OCI-LY3 (cell line): ENCODE results near the gene DISP3.

ENCODE experiments used
- H2AFZ ChIP-seq: fragments of 200-600, 300-600 bp; shearing (Covaris generic); 2 replicates; pipeline ENCODE4 v1.6.0; 2014; ENCODE audit warnings: antibody characterized with exemption, low read depth, low read length
- H3K27ac ChIP-seq: fragments of 200-600, 300-600 bp; sonication (generic); 2 replicates; pipeline ENCODE4 v1.5.1; 2014; ENCODE audit warnings: mild to moderate bottlenecking, low read length, moderate library complexity, mixed read lengths
- H3K27me3 ChIP-seq: fragments of 200-600, 300-600 bp; sonication (generic); 2 replicates; pipeline ENCODE4 v1.6.1; 2014; ENCODE audit warnings: low read depth, low read length, mixed read lengths
- H3K36me3 ChIP-seq: fragments of 200-600, 300-600 bp; sonication (generic); replicated peaks from 2 replicates; pipeline ENCODE3; 2014; ENCODE audit warnings: low read depth, low read length, mixed read lengths
- H3K4me1 ChIP-seq: fragments of 300-600, 200-600 bp; sonication (generic); 2 replicates; pipeline ENCODE4 v1.6.1; 2014; ENCODE audit warnings: low read length, mixed read lengths
- H3K4me2 ChIP-seq: fragments of 200-600, 300-600 bp; sonication (generic); 2 replicates; pipeline ENCODE4 v1.6.1; 2014; ENCODE audit warnings: low read length, mixed read lengths
- H3K4me3 ChIP-seq: fragments of 300-600, 200-600 bp; sonication (generic); 2 replicates; pipeline ENCODE4 v1.5.1; 2014; ENCODE audit warnings: antibody characterized with exemption, mild to moderate bottlenecking, low read length, moderate library complexity
- H3K79me2 ChIP-seq: fragments of 300-600, 200-600 bp; shearing (Covaris generic); 2 replicates; pipeline ENCODE4 v1.6.1; 2014; ENCODE audit warnings: mild to moderate bottlenecking, low read length, mixed read lengths
- H3K9ac ChIP-seq: fragments of 300-600, 200-600 bp; shearing (Covaris generic); 2 replicates; pipeline ENCODE4 v1.6.0; 2014; ENCODE audit warnings: mild to moderate bottlenecking, low read length, moderate library complexity
- H3K9me3 ChIP-seq: fragments of 200-600, 300-600 bp; shearing (Covaris generic); 2 replicates; pipeline ENCODE4 v1.6.1; 2014; ENCODE audit warnings: low read length, mixed read lengths; ENCODE audit not compliant: insufficient read depth
- H4K20me1 ChIP-seq: fragments of 200-600, 300-600 bp; sonication (generic); 2 replicates; pipeline ENCODE4 v1.6.1; 2016; ENCODE audit warnings: low read length, mixed read lengths; ENCODE audit not compliant: insufficient read depth
- EZH2phosphoT487 ChIP-seq: fragments of 200-600 bp; shearing (Covaris generic); IDR thresholded peaks from 2 replicates; pipeline ENCODE4 v1.6.1; 2018; ENCODE audit warnings: antibody characterized with exemption, mixed run types, low read depth
- TF ChIP-seq, protein P1 (sequence below): fragments of 200-600, 300-600 bp; sonication (generic); IDR thresholded peaks from 2 replicates; pipeline ENCODE4 v1.5.1; 2014; ENCODE audit warnings: antibody characterized with exemption, low read length, low read depth

Gene DISP3

GRCh38 chr1:11521582-11522399, 42.8 kb downstream of the DISP3 start:
- no peaks in the 10 kb centered on the region for H3K4me1 ChIP-seq
- H3K4me2 ChIP-seq: no peak overlapping the region
- H4K20me1 ChIP-seq: no peaks in the 10 kb centered on the region
- H3K9ac ChIP-seq: no peak overlapping the region
- H3K79me2 ChIP-seq: no peaks in the 10 kb centered on the region
- H2AFZ ChIP-seq: no peak overlapping the region
- no peak overlapping the region for H3K27ac ChIP-seq
- no peaks in the 10 kb centered on the region for H3K9me3 ChIP-seq
- TF ChIP-seq, protein P1, sequence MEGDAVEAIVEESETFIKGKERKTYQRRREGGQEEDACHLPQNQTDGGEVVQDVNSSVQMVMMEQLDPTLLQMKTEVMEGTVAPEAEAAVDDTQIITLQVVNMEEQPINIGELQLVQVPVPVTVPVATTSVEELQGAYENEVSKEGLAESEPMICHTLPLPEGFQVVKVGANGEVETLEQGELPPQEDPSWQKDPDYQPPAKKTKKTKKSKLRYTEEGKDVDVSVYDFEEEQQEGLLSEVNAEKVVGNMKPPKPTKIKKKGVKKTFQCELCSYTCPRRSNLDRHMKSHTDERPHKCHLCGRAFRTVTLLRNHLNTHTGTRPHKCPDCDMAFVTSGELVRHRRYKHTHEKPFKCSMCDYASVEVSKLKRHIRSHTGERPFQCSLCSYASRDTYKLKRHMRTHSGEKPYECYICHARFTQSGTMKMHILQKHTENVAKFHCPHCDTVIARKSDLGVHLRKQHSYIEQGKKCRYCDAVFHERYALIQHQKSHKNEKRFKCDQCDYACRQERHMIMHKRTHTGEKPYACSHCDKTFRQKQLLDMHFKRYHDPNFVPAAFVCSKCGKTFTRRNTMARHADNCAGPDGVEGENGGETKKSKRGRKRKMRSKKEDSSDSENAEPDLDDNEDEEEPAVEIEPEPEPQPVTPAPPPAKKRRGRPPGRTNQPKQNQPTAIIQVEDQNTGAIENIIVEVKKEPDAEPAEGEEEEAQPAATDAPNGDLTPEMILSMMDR: no peak
- TF ChIP-seq EZH2phosphoT487: no peak
- no peaks in the 10 kb centered on the region for H3K36me3 ChIP-seq
- no peak overlapping the region for H3K4me3 ChIP-seq
- no peaks in the 10 kb centered on the region for H3K27me3 ChIP-seq

GRCh38 chr1:11522400-11523235, 43.7 kb downstream of the DISP3 start:
- Histone ChIP-seq H3K4me1 (no peaks in the 10 kb centered on the region), H3K4me2 (no peak overlapping the region), H3K79me2 (no peaks in the 10 kb centered on the region), H3K4me3 (no peak overlapping the region), H4K20me1 (no peaks in the 10 kb centered on the region), H3K36me3 (no peaks in the 10 kb centered on the region), H3K27me3 (no peaks in the 10 kb centered on the region), H3K9ac (no peak overlapping the region), H2AFZ (no peak overlapping the region), H3K27ac (no peak overlapping the region), H3K9me3 (no peaks in the 10 kb centered on the region)
- TF ChIP-seq, protein P1: no peak
- no peak for TF ChIP-seq EZH2phosphoT487

- Histone ChIP-seq H3K4me1 (no peaks in the 10 kb centered on the region), H4K20me1 (no peaks in the 10 kb centered on the region), H3K27ac (no peak overlapping the region), H3K4me3 (no peak overlapping the region), H3K36me3 (no peaks in the 10 kb centered on the region), H2AFZ (no peak overlapping the region), H3K79me2 (no peaks in the 10 kb centered on the region), H3K27me3 (no peaks in the 10 kb centered on the region), H3K9ac (no peak overlapping the region), H3K9me3 (no peaks in the 10 kb centered on the region), H3K4me2 (no peak overlapping the region)
- TF ChIP-seq, protein P1: no peak
- no peak for TF ChIP-seq EZH2phosphoT487
Observed at GRCh38 chr1:11523261-11523660, 44.3 kb downstream of the DISP3 start.
